HG03442 (cell line): ENCODE measurements around the gene DVL2.

Experiments used
- ATAC-seq: cut with Tn5 transposase; IDR thresholded peaks from one replicate; pipeline ENCODE4 v1.9.1; 2021; ENCODE audit warnings: mild to moderate bottlenecking, moderate library complexity; ENCODE audit not compliant: unreplicated experiment

Gene DVL2

GRCh38 chr17:7176107-7176840, 58.0 kb downstream of the DVL2 start:
- no peak for ATAC-seq
